ENCODE results near the gene NSF. TPM values are rescaled to one million over a fixed set of nuclear protein-coding genes. Genes with fewer than 3 reads are reported as not detected.
"Not testable (repeated sequence)": the region's sequence is repeated elsewhere in the genome, so short reads cannot be mapped to it uniquely, and the experiment has no call there.

NSF gene
- total RNA-seq, 1 donor from 2014 or later: 43.0 TPM

DNA sequence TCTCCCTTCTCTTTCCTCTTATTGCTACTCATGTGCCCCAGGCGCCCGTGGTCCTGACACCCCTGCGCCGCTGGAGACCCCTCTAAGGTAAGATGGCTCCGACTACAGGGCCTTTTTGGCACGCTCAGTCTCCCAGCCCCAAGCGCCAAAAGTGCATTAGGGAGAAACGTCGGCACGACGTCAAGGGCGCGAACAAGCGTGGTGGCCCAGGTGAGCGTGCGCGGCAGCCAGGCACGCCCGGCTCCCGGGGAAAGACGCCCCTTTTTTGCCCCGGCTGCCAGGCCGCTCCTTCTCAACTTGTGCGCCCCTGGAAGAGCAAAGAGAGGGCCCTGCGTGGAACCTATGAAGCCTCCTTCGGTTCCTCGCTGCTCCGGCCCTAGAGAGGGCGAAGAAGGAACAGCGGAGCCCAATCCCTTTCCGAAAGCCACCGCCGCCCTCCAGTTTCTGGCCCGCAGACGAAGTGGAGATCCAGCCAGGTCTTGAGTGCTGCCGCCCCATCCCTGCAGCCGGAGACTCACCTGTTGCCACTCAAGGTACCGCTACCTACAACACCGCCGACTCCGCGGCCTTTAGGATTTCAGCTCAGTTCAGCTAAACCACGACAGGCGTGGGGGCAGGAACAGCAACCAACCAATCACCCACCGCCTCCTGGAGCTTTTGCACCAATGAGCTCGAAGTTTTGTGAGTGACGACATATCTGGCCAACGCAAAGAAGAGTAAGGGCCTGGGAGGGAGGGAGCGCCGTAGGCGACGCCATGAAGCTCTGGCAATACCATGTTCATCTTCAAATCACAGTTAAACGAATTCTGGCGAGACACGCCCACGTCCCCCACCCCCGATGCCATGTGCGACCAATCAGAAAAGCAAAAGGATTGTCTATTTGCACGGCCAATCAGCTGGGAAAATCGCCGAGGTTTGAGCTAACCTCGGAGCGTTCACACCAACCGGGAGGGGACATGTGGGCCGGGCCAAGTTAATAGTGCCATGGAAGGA, 11.1 kb upstream of the NSF start, which contains the start of gene ARL17A:
Gene ARL17A (minus strand): TSS at position 609 of the 993 bp plus-strand sequence. CDS start 3,369 bp downstream, outside the sequence.
- not testable (repeated sequence) for H3K27me3 Mint-ChIP-seq (ENCODE audit: insufficient read depth, low read depth); H4K20me1 ChIP-seq (ENCODE audit: low read depth); H3K27ac Mint-ChIP-seq; H3K4me3 ChIP-seq; H3K9me3 ChIP-seq (ENCODE audit: low read depth); DNase-seq (ENCODE audit: low spot score); H3K27ac ChIP-seq; H3K9me3 Mint-ChIP-seq; H3K4me2 ChIP-seq; H3K9ac ChIP-seq; H2AFZ ChIP-seq (replicated peaks); H3F3A ChIP-seq (ENCODE audit: low read depth); H3K79me2 ChIP-seq (ENCODE audit: low read depth); H3K4me3 Mint-ChIP-seq; H3K36me3 Mint-ChIP-seq; H3K4me1 ChIP-seq; H3K27me3 ChIP-seq; H3K4me1 Mint-ChIP-seq; H3K36me3 ChIP-seq

DNA sequence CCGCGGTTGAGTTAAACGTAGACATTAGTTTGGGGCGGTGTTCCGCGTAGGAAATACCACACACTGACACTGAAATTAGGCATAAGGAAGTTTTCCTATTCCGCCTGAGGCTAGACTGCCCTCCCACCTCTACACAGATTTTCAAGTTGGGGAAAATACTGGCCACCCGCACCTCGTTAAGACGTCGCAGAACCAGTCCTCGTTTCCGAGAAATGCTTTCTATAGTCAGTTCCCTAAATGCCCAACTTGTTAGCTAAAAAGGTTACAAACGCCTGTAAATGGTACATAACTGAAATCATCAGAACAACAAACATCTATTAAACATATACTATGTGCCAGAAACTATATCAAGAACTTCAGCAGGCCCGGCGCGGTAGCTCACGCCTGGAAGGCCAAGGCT, 10.4 kb upstream of the NSF start:
- not testable (repeated sequence) for H3K4me3 ChIP-seq; H3K27ac ChIP-seq; H4K20me1 ChIP-seq (ENCODE audit: low read depth); H3K4me1 ChIP-seq; H3K9me3 ChIP-seq (ENCODE audit: low read depth); DNase-seq (ENCODE audit: low spot score); H3K27ac Mint-ChIP-seq; H3K27me3 ChIP-seq; H3K79me2 ChIP-seq (ENCODE audit: low read depth); H3K27me3 Mint-ChIP-seq (ENCODE audit: insufficient read depth, low read depth); H3K4me2 ChIP-seq; H3K4me3 Mint-ChIP-seq; H3K9me3 Mint-ChIP-seq; H3K4me1 Mint-ChIP-seq; H2AFZ ChIP-seq (replicated peaks); H3K36me3 Mint-ChIP-seq; H3K9ac ChIP-seq; H3K36me3 ChIP-seq; H3F3A ChIP-seq (ENCODE audit: low read depth)

DNA sequence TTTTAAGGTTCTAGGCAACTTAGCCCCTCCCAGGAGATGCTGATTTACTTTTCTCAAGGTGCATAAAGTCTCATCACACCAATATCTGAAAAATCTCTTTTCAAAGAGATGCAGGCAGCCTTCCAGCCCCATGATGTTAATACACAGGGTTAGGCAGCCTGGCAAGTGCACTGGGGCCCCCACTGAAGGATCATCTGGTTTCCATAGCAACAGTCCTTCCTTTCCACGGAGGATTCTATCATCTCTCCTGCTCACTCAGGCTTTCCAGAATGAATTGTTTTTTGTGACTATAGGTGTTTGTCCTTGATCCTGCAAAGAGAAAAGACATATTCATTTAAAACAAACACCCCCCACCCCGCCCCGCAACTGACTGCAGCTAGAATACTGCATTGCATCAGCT, 5.0 kb upstream of the NSF start:
- H2AFZ ChIP-seq (replicated peaks); H3F3A ChIP-seq (ENCODE audit: low read depth); H3K4me3 ChIP-seq; DNase-seq (ENCODE audit: low spot score); H3K27me3 Mint-ChIP-seq (ENCODE audit: insufficient read depth, low read depth); H3K4me1 Mint-ChIP-seq; H3K9me3 Mint-ChIP-seq; H3K27me3 ChIP-seq; H3K27ac Mint-ChIP-seq; H4K20me1 ChIP-seq (ENCODE audit: low read depth); H3K27ac ChIP-seq; H3K79me2 ChIP-seq (ENCODE audit: low read depth); H3K36me3 ChIP-seq; H3K9ac ChIP-seq; H3K9me3 ChIP-seq (ENCODE audit: low read depth); H3K4me3 Mint-ChIP-seq; H3K4me1 ChIP-seq; H3K4me2 ChIP-seq; H3K36me3 Mint-ChIP-seq: not testable (repeated sequence)

DNA sequence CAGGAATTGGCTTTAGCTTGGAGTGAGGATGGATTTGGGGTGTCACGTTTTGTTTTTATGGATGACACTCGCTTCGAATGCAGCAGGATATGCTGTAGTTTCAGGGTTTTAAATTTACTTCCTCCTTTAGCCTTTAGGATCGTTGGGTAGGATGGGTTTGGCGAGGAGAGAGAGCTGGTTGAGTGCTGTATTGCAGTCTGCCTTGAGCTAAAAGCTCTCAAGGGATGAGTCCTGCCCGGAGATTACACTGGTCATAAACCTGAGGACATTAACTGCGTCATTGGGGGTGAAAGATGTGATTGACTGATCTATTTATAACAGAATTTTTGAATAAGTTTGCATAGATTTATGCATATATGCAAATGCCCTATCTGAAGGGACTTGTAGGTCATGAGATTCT, 863 bp downstream of the NSF start:
- not testable (repeated sequence) for H3K79me2 ChIP-seq (ENCODE audit: low read depth); H3K4me1 ChIP-seq; DNase-seq (ENCODE audit: low spot score); H3K27me3 Mint-ChIP-seq (ENCODE audit: insufficient read depth, low read depth); H3K4me1 Mint-ChIP-seq; H3F3A ChIP-seq (ENCODE audit: low read depth); H3K9me3 ChIP-seq (ENCODE audit: low read depth); H3K4me2 ChIP-seq; H3K9me3 Mint-ChIP-seq; H3K27ac Mint-ChIP-seq; H3K9ac ChIP-seq; H3K4me3 ChIP-seq; H3K27ac ChIP-seq; H3K27me3 ChIP-seq; H4K20me1 ChIP-seq (ENCODE audit: low read depth); H3K4me3 Mint-ChIP-seq; H3K36me3 ChIP-seq; H3K36me3 Mint-ChIP-seq; H2AFZ ChIP-seq (replicated peaks)

DNA sequence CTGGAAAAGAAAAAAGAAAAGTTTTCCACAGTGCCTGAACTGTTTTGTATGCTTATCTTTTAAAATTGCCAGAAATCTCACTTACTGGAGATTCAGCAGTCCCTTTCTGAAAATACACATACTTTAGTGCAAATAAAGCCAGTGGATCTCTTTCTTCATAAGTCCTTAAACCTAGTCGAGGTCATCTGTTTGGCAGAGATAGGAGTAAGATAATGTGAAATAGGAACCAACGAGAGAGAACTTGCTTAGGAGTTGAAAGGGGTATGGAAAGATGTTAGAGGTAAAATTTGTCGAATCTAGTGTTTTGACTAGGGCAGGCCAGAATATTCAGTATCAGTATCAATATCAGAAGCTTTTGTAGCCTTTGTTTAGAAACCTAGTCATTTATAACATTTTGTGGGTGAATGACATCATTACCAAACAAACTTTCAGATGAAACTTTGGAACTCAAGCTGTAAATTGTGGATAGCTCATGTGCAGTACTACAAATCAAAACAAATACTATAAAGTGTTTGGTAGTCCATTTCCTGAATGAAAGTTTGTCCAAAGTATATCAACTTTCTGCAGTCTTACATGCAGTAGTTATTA, 8.0 kb downstream of the NSF start:
- not testable (repeated sequence) for H3K4me1 Mint-ChIP-seq; H3K79me2 ChIP-seq (ENCODE audit: low read depth); H3F3A ChIP-seq (ENCODE audit: low read depth); H3K9me3 Mint-ChIP-seq; H4K20me1 ChIP-seq (ENCODE audit: low read depth); H3K27me3 Mint-ChIP-seq (ENCODE audit: insufficient read depth, low read depth); H3K36me3 Mint-ChIP-seq; H2AFZ ChIP-seq (replicated peaks); H3K27me3 ChIP-seq; H3K9me3 ChIP-seq (ENCODE audit: low read depth); H3K4me1 ChIP-seq; H3K27ac Mint-ChIP-seq; H3K4me2 ChIP-seq; H3K36me3 ChIP-seq; DNase-seq (ENCODE audit: low spot score); H3K4me3 Mint-ChIP-seq; H3K4me3 ChIP-seq; H3K27ac ChIP-seq; H3K9ac ChIP-seq

DNA sequence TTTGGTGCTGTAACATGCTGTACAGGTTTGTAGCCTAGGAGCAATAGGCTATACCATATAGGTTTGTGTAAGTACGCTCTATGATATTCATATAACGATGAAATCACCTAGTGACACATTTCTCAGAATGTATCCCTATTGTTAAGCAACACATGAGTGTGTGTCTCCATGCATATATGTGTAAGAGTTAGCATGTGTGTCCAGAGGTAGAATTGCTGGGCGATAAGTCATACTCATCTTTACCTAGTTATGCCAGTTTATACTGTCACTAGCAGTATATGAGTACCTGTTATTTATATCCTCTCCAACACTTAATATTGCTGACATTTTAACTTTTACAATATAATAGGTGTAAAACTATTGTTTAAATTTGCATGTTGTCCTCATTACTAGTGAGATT, 10.3 kb downstream of the NSF start:
- H3K4me3 ChIP-seq; H3K79me2 ChIP-seq (ENCODE audit: low read depth); DNase-seq (ENCODE audit: low spot score); H3K27me3 Mint-ChIP-seq (ENCODE audit: insufficient read depth, low read depth); H3K4me1 ChIP-seq; H3K27ac ChIP-seq; H3K27ac Mint-ChIP-seq; H3K36me3 ChIP-seq; H3F3A ChIP-seq (ENCODE audit: low read depth); H2AFZ ChIP-seq (replicated peaks); H4K20me1 ChIP-seq (ENCODE audit: low read depth); H3K9ac ChIP-seq; H3K4me3 Mint-ChIP-seq; H3K4me2 ChIP-seq; H3K9me3 ChIP-seq (ENCODE audit: low read depth); H3K36me3 Mint-ChIP-seq; H3K4me1 Mint-ChIP-seq; H3K27me3 ChIP-seq; H3K9me3 Mint-ChIP-seq: not testable (repeated sequence)

DNA sequence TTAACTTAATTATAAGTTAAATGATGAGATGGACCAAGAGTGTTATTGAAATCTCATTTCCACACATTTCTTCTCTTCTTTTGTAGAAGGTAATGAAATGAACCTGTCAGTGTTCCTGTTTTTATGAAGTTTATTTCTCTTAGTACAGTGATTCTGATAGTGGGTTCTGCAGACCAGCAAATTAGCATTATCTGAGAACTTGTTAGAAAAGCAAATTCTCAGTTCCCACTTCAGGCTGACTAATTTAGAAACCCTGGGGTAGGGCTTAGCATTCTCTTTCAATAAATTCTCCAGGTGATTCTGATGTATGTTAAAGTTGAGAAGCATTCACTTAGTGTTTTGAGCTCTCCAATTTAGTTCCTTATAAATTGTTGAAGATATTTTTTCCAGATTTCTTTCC, 12.7 kb downstream of the NSF start:
- H3K27me3 Mint-ChIP-seq (ENCODE audit: insufficient read depth, low read depth); H3K36me3 ChIP-seq; H3K27ac Mint-ChIP-seq; H3K9me3 ChIP-seq (ENCODE audit: low read depth); H3K9ac ChIP-seq; H3K27me3 ChIP-seq; H3K79me2 ChIP-seq (ENCODE audit: low read depth); H3K4me3 Mint-ChIP-seq; H3K4me1 Mint-ChIP-seq; H3K9me3 Mint-ChIP-seq; H4K20me1 ChIP-seq (ENCODE audit: low read depth); H3K4me2 ChIP-seq; H3K4me3 ChIP-seq; H3K4me1 ChIP-seq; H2AFZ ChIP-seq (replicated peaks); H3F3A ChIP-seq (ENCODE audit: low read depth); H3K36me3 Mint-ChIP-seq; H3K27ac ChIP-seq; DNase-seq (ENCODE audit: low spot score): not testable (repeated sequence)

DNA sequence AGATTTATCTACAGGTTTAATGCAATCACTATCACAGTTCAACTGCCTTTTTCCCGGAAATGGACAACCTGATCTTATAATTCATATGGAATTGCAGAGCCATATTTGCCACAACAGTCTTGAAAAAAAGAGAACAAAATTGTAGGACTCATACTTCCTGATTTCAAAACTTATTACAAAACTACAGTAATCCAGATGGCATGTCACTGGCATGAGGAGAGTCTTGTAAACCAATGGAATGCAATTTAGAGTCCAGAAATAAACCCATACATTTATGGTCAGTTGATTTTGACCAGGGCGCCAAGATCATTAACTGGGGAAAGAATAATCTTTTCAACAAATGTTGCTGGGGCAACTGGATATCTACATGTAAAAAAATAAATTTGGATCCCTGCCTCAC, 20.8 kb downstream of the NSF start:
- H3K27ac ChIP-seq; H3K79me2 ChIP-seq (ENCODE audit: low read depth); H3K27me3 ChIP-seq; H3K27me3 Mint-ChIP-seq (ENCODE audit: insufficient read depth, low read depth); H3K27ac Mint-ChIP-seq; H3K4me1 Mint-ChIP-seq; H3K36me3 Mint-ChIP-seq; H3K9ac ChIP-seq; H3K9me3 Mint-ChIP-seq; H3K4me2 ChIP-seq; H3K4me3 Mint-ChIP-seq; H3F3A ChIP-seq (ENCODE audit: low read depth); H4K20me1 ChIP-seq (ENCODE audit: low read depth); H3K4me3 ChIP-seq; H3K36me3 ChIP-seq; H2AFZ ChIP-seq (replicated peaks); H3K4me1 ChIP-seq; H3K9me3 ChIP-seq (ENCODE audit: low read depth); DNase-seq (ENCODE audit: low spot score): not testable (repeated sequence)

Data from neural progenitor cell (in vitro differentiated cells).